Muscle of leg (tissue), 11 donors: ENCODE measurements around the gene PNLDC1. TPM values are rescaled to one million over a fixed set of nuclear protein-coding genes. Genes with fewer than 3 reads are reported as not detected.
A peak's percentile ranks its signal among the peaks of the same experiment; 100 is the strongest.
"Not testable (repeated sequence)": the region's sequence is repeated elsewhere in the genome, so short reads cannot be mapped to it uniquely, and the experiment has no call there.

Source experiments
- DNase-seq: peaks from one replicate; pipeline ENCODE4 v3.0.0; 2013
- H3K27ac ChIP-seq: one replicate; pipeline ENCODE4 v1.5.1; 2013; ENCODE audit warnings: mild to moderate bottlenecking, low read length, control low read depth
- H3K27me3 ChIP-seq: one replicate; pipeline ENCODE4 v1.6.1; 2013; ENCODE audit warnings: low read length; ENCODE audit not compliant: control insufficient read depth, insufficient read depth
- H3K36me3 ChIP-seq: one replicate; pipeline ENCODE4 v1.6.1; 2013; ENCODE audit warnings: low read length; ENCODE audit not compliant: control insufficient read depth, insufficient read depth
- H3K4me1 ChIP-seq: one replicate; pipeline ENCODE4 v1.6.1; 2013; ENCODE audit warnings: low read length; ENCODE audit not compliant: control insufficient read depth, insufficient read depth
- H3K4me3 ChIP-seq: one replicate; pipeline ENCODE4 v1.5.1; 2013; ENCODE audit warnings: low read length, control low read depth
- H3K9me3 ChIP-seq: replicated peaks from 2 replicates; pipeline ENCODE4 v1.6.1; 2013; ENCODE audit warnings: low read depth, low read length; ENCODE audit not compliant: control insufficient read depth
- WGBS: methylation state at CpG from one replicate; pipeline ENCODE4 v1.1.5; 2013; ENCODE audit warnings: missing lambda C conversion rate; ENCODE audit not compliant: insufficient coverage; 5-methylcytosine and 5-hydroxymethylcytosine counted together
- polyA plus RNA-seq, 8 donors: library from polyadenylated mRNA; unstranded; fragments of 120-200 nt; gene quantifications; one replicate each; pipeline versions ENCODE4 v1.2.1 to v1.2.3, GENCODE V29; 2013; ENCODE audit warnings: inconsistent platforms in 1 of 8, low replicate concordance in 1 of 8; ENCODE audit not compliant: insufficient read length in 8 of 8, insufficient read depth in 1 of 8
- total RNA-seq: library from RNA; stranded (reverse); fragments of 120-200 nt; gene quantifications from one replicate; pipeline ENCODE4 v1.2.4, GENCODE V29; 2013

PNLDC1 gene
- total and polyA plus RNA-seq, 9 donors, result 0.19 to 0.49 (median 0.27) TPM

- Histone ChIP-seq H3K36me3 (peaks cover 4% of the 10 kb centered on the region), H3K27ac (no peak overlapping the region), H3K27me3 (no peaks in the 10 kb centered on the region), H3K9me3 (no peaks in the 10 kb centered on the region), H3K4me3 (no peak overlapping the region), H3K4me1 (peaks cover 2% of the 10 kb centered on the region)
- no peak for DNase-seq
- WGBS, result 82% methylated on average over 14 of the region's 16 CpGs
These were observed 19.0 kb downstream of the PNLDC1 start for GRCh38 chr6:159819098-159819497.

- no peak for DNase-seq
- Histone ChIP-seq H3K9me3 (no peaks in the 10 kb centered on the region), H3K36me3 (peaks cover 4% of the 10 kb centered on the region), H3K27ac (no peak overlapping the region), H3K4me3 (no peak overlapping the region), H3K27me3 (no peaks in the 10 kb centered on the region), H3K4me1 (peaks cover 2% of the 10 kb centered on the region)
- 50% methylated on average over 27 of the region's 28 CpGs for WGBS
These were observed 20.0 kb downstream of the PNLDC1 start for GRCh38 chr6:159819932-159820640.

GRCh38 chr6:159821122-159821521 is 21.0 kb downstream of the PNLDC1 start:
- 85% methylated on average over 7 of the region's 11 CpGs for WGBS
- no peak overlapping the region for H3K4me3 ChIP-seq
- DNase-seq, result no peak
- no peaks in the 10 kb centered on the region for H3K27me3 ChIP-seq
- H3K27ac ChIP-seq, result no peak overlapping the region
- H3K4me1 ChIP-seq, result peaks cover 4% of the 10 kb centered on the region
- no peaks in the 10 kb centered on the region for H3K9me3 ChIP-seq
- peaks cover 4% of the 10 kb centered on the region for H3K36me3 ChIP-seq

- no peak overlapping the region for H3K27ac ChIP-seq
- DNase-seq, result no peak
- peaks cover 10% of the 10 kb centered on the region for H3K4me1 ChIP-seq
- H3K9me3 ChIP-seq, result no peaks in the 10 kb centered on the region
- H3K27me3 ChIP-seq, result no peaks in the 10 kb centered on the region
- 87% methylated on average over 10 of the region's 10 CpGs for WGBS
- no peak overlapping the region for H3K4me3 ChIP-seq
- peaks cover 4% of the 10 kb centered on the region for H3K36me3 ChIP-seq
These were observed 21.6 kb downstream of the PNLDC1 start for GRCh38 chr6:159821726-159822125.

- H3K4me3 ChIP-seq, result no peak overlapping the region
- no CpG with 5 or more reads among the region's 3 CpGs for WGBS
These were observed 23.9 kb downstream of the PNLDC1 start for GRCh38 chr6:159823953-159824352.

GRCh38 chr6:159824690-159825089 is 24.6 kb downstream of the PNLDC1 start:
- not testable (repeated sequence) for H3K4me3 ChIP-seq, H3K27ac ChIP-seq, H3K27me3 ChIP-seq, H3K9me3 ChIP-seq, H3K36me3 ChIP-seq, DNase-seq
- 89% methylated on average over 1 of the region's 9 CpGs for WGBS
- peaks cover 30% of the 10 kb centered on the region for H3K4me1 ChIP-seq

More at GRCh38 chr6:159823953-159824352, 23.9 kb downstream of the PNLDC1 start:
- H3K27ac ChIP-seq, result no peak overlapping the region
- DNase-seq, result no peak
- H3K4me1 ChIP-seq, result peaks cover 27% of the 10 kb centered on the region
- H3K36me3 ChIP-seq, result no peaks in the 10 kb centered on the region
- no peaks in the 10 kb centered on the region for H3K9me3 ChIP-seq
- H3K27me3 ChIP-seq, result no peaks in the 10 kb centered on the region

GRCh38 chr6:159826004-159826403 is 25.9 kb downstream of the PNLDC1 start:
- Histone ChIP-seq H3K9me3 (no peaks in the 10 kb centered on the region), H3K27ac (no peak overlapping the region), H3K36me3 (no peaks in the 10 kb centered on the region), H3K27me3 (no peaks in the 10 kb centered on the region), H3K4me1 (peaks cover 41% of the 10 kb centered on the region), H3K4me3 (no peak overlapping the region)
- WGBS, result 89% methylated on average over 7 of the region's 13 CpGs
- no peak for DNase-seq

GRCh38 chr6:159826968-159827647 is 27.0 kb downstream of the PNLDC1 start:
- peak overlapping the region; percentile 59 for H3K27ac ChIP-seq
- peaks cover 47% of the 10 kb centered on the region for H3K4me1 ChIP-seq
- no peak overlapping the region for H3K4me3 ChIP-seq
- DNase-seq, result peak; percentile 69
- no peaks in the 10 kb centered on the region for H3K36me3 ChIP-seq
- H3K9me3 ChIP-seq, result no peaks in the 10 kb centered on the region
- H3K27me3 ChIP-seq, result no peaks in the 10 kb centered on the region
- WGBS, result 70% methylated on average over 10 of the region's 16 CpGs

GRCh38 chr6:159828074-159828473 is 28.0 kb downstream of the PNLDC1 start:
- H3K4me1 ChIP-seq, result peaks cover 47% of the 10 kb centered on the region
- H3K27ac ChIP-seq, result peak overlapping the region; percentile 59
- H3K36me3 ChIP-seq, result no peaks in the 10 kb centered on the region
- DNase-seq, result peak; percentile 62
- no peak overlapping the region for H3K4me3 ChIP-seq
- 18% methylated on average over 3 of the region's 7 CpGs for whole genome bisulfite sequencing
- no peaks in the 10 kb centered on the region for H3K9me3 ChIP-seq
- no peaks in the 10 kb centered on the region for H3K27me3 ChIP-seq

GRCh38 chr6:159829526-159829925 is 29.4 kb downstream of the PNLDC1 start:
- H3K27ac ChIP-seq, result peak overlapping the region; percentile 74
- 44% methylated on average over 3 of the region's 4 CpGs for WGBS
- no peaks in the 10 kb centered on the region for H3K9me3 ChIP-seq
- peak; percentile 33 for DNase-seq
- no peak overlapping the region for H3K4me3 ChIP-seq
- H3K36me3 ChIP-seq, result no peaks in the 10 kb centered on the region
- H3K4me1 ChIP-seq, result peaks cover 47% of the 10 kb centered on the region
- no peaks in the 10 kb centered on the region for H3K27me3 ChIP-seq
